ENCODE results near the gene OBSCN.

OBSCN gene

GRCh38 chr1:228400692-228401454 is 193.0 kb downstream of the OBSCN start:
- DNase-seq (ENCODE audit: low read depth, low spot score), result no peak

GRCh38 chr1:228401782-228402640 is 194.2 kb downstream of the OBSCN start:
- DNase-seq (ENCODE audit: low read depth, low spot score), result no peak

GRCh38 chr1:228402641-228403025 is 194.8 kb downstream of the OBSCN start:
- no peak for DNase-seq (ENCODE audit: low read depth, low spot score)

GRCh38 chr1:228403231-228403631 is 195.4 kb downstream of the OBSCN start:
- no peak for DNase-seq (ENCODE audit: low read depth, low spot score)

- no peak for DNase-seq (ENCODE audit: low read depth, low spot score)
Observed at GRCh38 chr1:228404107-228404720, 196.4 kb downstream of the OBSCN start.

GRCh38 chr1:228405200-228405978 is 197.5 kb downstream of the OBSCN start:
- no peak for DNase-seq (ENCODE audit: low read depth, low spot score)

GRCh38 chr1:228405979-228406228 is 198.1 kb downstream of the OBSCN start:
- DNase-seq (ENCODE audit: low read depth, low spot score), result no peak

- DNase-seq (ENCODE audit: low read depth, low spot score), result no peak
Observed at GRCh38 chr1:228407106-228408040, 199.5 kb downstream of the OBSCN start.

GRCh38 chr1:228408041-228408868 is 200.4 kb downstream of the OBSCN start:
- no peak for DNase-seq (ENCODE audit: low read depth, low spot score)

- DNase-seq (ENCODE audit: low read depth, low spot score), result no peak
Observed at GRCh38 chr1:228408869-228409805, 201.3 kb downstream of the OBSCN start.

GRCh38 chr1:228410015-228410414 is 202.2 kb downstream of the OBSCN start:
- no peak for DNase-seq (ENCODE audit: low read depth, low spot score)

GRCh38 chr1:228410671-228411070 is 202.8 kb downstream of the OBSCN start:
- DNase-seq (ENCODE audit: low read depth, low spot score), result no peak

GRCh38 chr1:228411121-228411520 is 203.3 kb downstream of the OBSCN start:
- DNase-seq (ENCODE audit: low read depth, low spot score), result no peak

- DNase-seq (ENCODE audit: low read depth, low spot score), result no peak
Observed at GRCh38 chr1:228411548-228412430, 203.9 kb downstream of the OBSCN start.

- no peak for DNase-seq (ENCODE audit: low read depth, low spot score)
Observed at GRCh38 chr1:228413241-228414010, 205.6 kb downstream of the OBSCN start.

- no peak for DNase-seq (ENCODE audit: low read depth, low spot score)
Observed at GRCh38 chr1:228414511-228415211, 206.8 kb downstream of the OBSCN start.

Measured in iPS DF 19.7 (cell line).